Measurements from ENCODE around the gene TRPM1.

The TRPM1 gene

GRCh38 chr15:31101262-31102038, at the start of gene TRPM1:
Gene TRPM1 (minus strand): TSS chr15:31101725. CDS start chr15:31081355, 20,370 bp downstream.
- DNase-seq (ENCODE audit: low spot score): no peak

GRCh38 chr15:31150732-31151231, 49.3 kb upstream of the TRPM1 start:
- DNase-seq (ENCODE audit: low spot score): no peak

GRCh38 chr15:31149987-31150386, 48.5 kb upstream of the TRPM1 start:
- DNase-seq (ENCODE audit: low spot score): no peak

- no peak for DNase-seq (ENCODE audit: low spot score)
Observed at GRCh38 chr15:31149088-31149505, 47.6 kb upstream of the TRPM1 start.

- DNase-seq (ENCODE audit: low spot score): no peak
Observed at GRCh38 chr15:31148297-31149087, 47.0 kb upstream of the TRPM1 start.

GRCh38 chr15:31147944-31148296, 46.4 kb upstream of the TRPM1 start:
- DNase-seq (ENCODE audit: low spot score): no peak

GRCh38 chr15:31147456-31147855, 45.9 kb upstream of the TRPM1 start:
- DNase-seq (ENCODE audit: low spot score): no peak

GRCh38 chr15:31145271-31145911, 43.9 kb upstream of the TRPM1 start:
- DNase-seq (ENCODE audit: low spot score): peak; percentile 29

GRCh38 chr15:31141792-31142191, 40.3 kb upstream of the TRPM1 start:
- DNase-seq (ENCODE audit: low spot score): no peak

GRCh38 chr15:31136607-31137328, 35.2 kb upstream of the TRPM1 start:
- no peak for DNase-seq (ENCODE audit: low spot score)

GRCh38 chr15:31136016-31136415, 34.5 kb upstream of the TRPM1 start:
- DNase-seq (ENCODE audit: low spot score): peak; percentile 32

GRCh38 chr15:31135523-31135922, 34.0 kb upstream of the TRPM1 start:
- no peak for DNase-seq (ENCODE audit: low spot score)

GRCh38 chr15:31133890-31134289, 32.4 kb upstream of the TRPM1 start:
- DNase-seq (ENCODE audit: low spot score): no peak

GRCh38 chr15:31131853-31132375, 30.4 kb upstream of the TRPM1 start:
- no peak for DNase-seq (ENCODE audit: low spot score)

GRCh38 chr15:31130576-31131237, 29.2 kb upstream of the TRPM1 start:
- no peak for DNase-seq (ENCODE audit: low spot score)

GRCh38 chr15:31129769-31130303, 28.3 kb upstream of the TRPM1 start:
- DNase-seq (ENCODE audit: low spot score): no peak

- DNase-seq (ENCODE audit: low spot score): peak; percentile 47
Observed at GRCh38 chr15:31128919-31129768, 27.6 kb upstream of the TRPM1 start.

GRCh38 chr15:31128477-31128876, 27.0 kb upstream of the TRPM1 start:
- DNase-seq (ENCODE audit: low spot score): no peak

- DNase-seq (ENCODE audit: low spot score): no peak
Observed at GRCh38 chr15:31127596-31128261, 26.2 kb upstream of the TRPM1 start.

All from SW480 (cell line).